ENCODE data around the gene GCNT2.

Gene GCNT2

DNA sequence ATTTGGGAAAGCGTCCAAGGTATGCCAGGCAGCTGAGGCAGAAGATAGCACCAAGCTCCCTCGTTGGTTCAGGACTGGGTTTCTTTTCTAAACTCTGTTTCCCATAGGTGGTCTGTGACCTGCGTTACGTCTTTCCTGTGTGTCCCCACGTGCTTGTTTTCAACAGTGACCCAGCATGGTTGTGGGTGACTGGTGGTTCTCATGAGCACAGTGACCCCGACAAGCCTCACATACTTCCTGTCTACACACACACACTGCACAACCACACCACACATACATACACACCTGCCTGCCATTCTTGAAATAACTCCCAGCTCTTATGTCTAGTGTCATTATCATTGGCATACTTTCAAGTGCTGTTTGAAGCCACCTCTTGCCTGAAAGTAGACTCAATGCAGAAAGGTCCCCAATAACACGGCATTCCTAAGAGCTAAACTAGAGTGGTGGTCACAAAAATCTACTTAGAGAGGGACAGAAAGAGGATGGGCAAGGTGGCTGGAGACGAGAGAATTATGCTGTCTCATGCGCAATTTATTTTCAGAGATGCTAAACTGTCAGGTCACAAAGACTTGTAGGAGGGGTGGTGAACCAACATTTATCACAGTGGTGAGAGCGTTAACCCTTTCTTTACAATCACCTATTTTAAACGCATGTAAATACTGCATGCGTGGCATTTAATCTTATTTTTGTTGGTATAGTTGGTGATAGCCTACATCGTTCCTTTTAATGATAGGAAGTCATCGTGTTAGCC lies 66.7 kb downstream of the GCNT2 start:
- Histone ChIP-seq H4K20me1 (ENCODE audit: insufficient read depth, low read length) (no peaks in the 10 kb centered on the region), H2AFZ (ENCODE audit: low read length) (no peak overlapping the region), H3K4me1 (ENCODE audit: insufficient read depth, low read length, severe bottlenecking) (peaks cover 21% of the 10 kb centered on the region), H3K36me3 (ENCODE audit: insufficient read depth, low read length) (peaks cover 11% of the 10 kb centered on the region; the same call in 1 of the 2 replicates), H3K9me2 (ENCODE audit: low read depth, low read length) (no peaks in the 10 kb centered on the region), H3K27me3 (ENCODE audit: insufficient read depth, low read length) (no peaks in the 10 kb centered on the region), H3K9me3 (ENCODE audit: low read length) (no peaks in the 10 kb centered on the region), H3K4me2 (ENCODE audit: low read length) (no peak overlapping the region; the same call in 1 of the 2 replicates), H3K27ac (ENCODE audit: low read depth, low read length, poor library complexity, severe bottlenecking) (no peak overlapping the region), H3F3A (ENCODE audit: insufficient read depth, low read length) (no peaks in the 10 kb centered on the region), H3K9ac (ENCODE audit: low read length) (no peak overlapping the region), H3K4me3 (ENCODE audit: low read depth, low read length, poor library complexity, severe bottlenecking) (no peak overlapping the region), H3K79me2 (ENCODE audit: insufficient read depth, low read length) (peaks cover under 1% of the 10 kb centered on the region; the same call in 1 of the 2 replicates)
- no peak for TF ChIP-seq EZH2 (IDR thresholded peaks at IDR 0.05; ENCODE audit: borderline replicate concordance, low read length)
- no peak for TF ChIP-seq CTCF (IDR thresholded peaks at IDR 0.05; ENCODE audit: low read length)

DNA sequence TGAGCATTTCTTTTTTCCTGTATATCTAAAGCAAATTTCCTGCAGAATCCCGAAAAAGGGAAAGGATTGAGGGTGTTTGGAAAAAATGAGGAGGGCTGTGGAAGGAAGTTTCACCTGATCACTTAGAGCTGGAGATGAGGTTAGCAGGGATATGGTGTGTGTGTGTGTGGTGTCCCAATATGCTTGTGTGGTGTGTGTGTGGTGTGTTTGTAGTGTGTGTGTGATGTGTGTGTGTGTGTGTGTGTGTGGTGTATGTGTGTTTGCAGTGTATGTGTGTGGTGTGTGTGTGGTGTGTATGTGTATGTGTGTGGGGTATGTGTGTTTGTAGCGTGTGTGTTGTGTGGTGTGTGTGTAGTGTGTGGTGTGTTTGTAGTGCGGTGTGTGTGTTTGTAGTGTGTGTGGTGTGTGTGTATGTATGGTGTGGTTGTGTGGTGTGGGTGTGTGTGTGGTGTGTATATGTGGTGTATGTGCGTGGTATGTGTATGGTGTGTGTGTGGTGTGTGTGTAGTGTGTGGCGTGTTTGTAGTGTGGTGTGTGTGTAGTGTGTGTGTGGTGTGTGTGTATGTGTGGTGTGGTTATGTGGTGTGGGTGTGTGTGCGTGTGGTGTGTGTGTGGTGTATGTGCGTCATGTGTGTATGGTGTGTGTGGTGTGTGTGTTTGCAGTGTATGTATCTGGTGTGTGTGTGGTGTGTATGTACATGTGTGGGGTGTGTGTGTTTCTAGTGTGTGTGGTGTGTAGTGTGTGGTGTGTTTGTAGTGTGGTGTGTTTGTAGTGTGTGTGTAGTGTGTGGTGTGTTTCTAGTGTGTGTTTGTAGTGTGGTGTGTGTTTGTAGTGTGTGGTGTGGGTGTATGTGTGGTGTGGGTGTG lies 67.6 kb downstream of the GCNT2 start:
- no peaks in the 10 kb centered on the region for H3K9me3 ChIP-seq (ENCODE audit: low read length)
- no peaks in the 10 kb centered on the region for H4K20me1 ChIP-seq (ENCODE audit: insufficient read depth, low read length)
- H3K4me1 ChIP-seq (ENCODE audit: insufficient read depth, low read length, severe bottlenecking): peaks cover 27% of the 10 kb centered on the region
- no peaks in the 10 kb centered on the region for H3F3A ChIP-seq (ENCODE audit: insufficient read depth, low read length)
- H3K36me3 ChIP-seq (ENCODE audit: insufficient read depth, low read length): peaks cover 13% of the 10 kb centered on the region; the same call in 1 of the 2 replicates
- H3K9ac ChIP-seq (ENCODE audit: low read length): no peak overlapping the region
- H3K79me2 ChIP-seq (ENCODE audit: insufficient read depth, low read length): peaks cover 4% of the 10 kb centered on the region; the same call in 1 of the 2 replicates
- no peak overlapping the region for H3K4me3 ChIP-seq (ENCODE audit: low read depth, low read length, poor library complexity, severe bottlenecking)
- H3K27ac ChIP-seq (ENCODE audit: low read depth, low read length, poor library complexity, severe bottlenecking): no peak overlapping the region
- no peak for TF ChIP-seq CTCF (IDR thresholded peaks at IDR 0.05; ENCODE audit: low read length)
- no peak for TF ChIP-seq EZH2 (IDR thresholded peaks at IDR 0.05; ENCODE audit: borderline replicate concordance, low read length)
- H2AFZ ChIP-seq (ENCODE audit: low read length): no peak overlapping the region
- H3K4me2 ChIP-seq (ENCODE audit: low read length): no peak overlapping the region
- H3K27me3 ChIP-seq (ENCODE audit: insufficient read depth, low read length): no peaks in the 10 kb centered on the region
- no peaks in the 10 kb centered on the region for H3K9me2 ChIP-seq (ENCODE audit: low read depth, low read length)

DNA sequence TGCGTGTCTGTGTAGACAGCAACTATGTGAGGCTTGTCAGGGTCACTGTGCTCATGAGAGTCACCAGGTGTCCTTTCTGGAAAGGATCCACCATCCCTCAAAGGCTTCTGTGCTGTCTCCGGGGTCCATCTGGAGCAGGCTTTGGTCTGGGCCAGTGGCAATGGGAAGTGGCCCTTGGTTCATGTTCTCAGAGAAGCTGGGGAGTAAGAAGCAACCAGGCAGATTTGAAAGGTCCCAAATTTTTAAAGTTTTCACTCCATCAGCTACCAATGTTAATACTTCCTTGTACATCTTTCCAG lies 68.2 kb downstream of the GCNT2 start:
- Histone ChIP-seq H4K20me1 (ENCODE audit: insufficient read depth, low read length) (no peaks in the 10 kb centered on the region), H3K4me3 (ENCODE audit: low read depth, low read length, poor library complexity, severe bottlenecking) (no peak overlapping the region), H3K4me1 (ENCODE audit: insufficient read depth, low read length, severe bottlenecking) (peaks cover 32% of the 10 kb centered on the region), H3K4me2 (ENCODE audit: low read length) (no peak overlapping the region), H3K79me2 (ENCODE audit: insufficient read depth, low read length) (peaks cover 5% of the 10 kb centered on the region; the same call in 1 of the 2 replicates), H2AFZ (ENCODE audit: low read length) (no peak overlapping the region), H3K9me2 (ENCODE audit: low read depth, low read length) (no peaks in the 10 kb centered on the region), H3K9ac (ENCODE audit: low read length) (no peak overlapping the region), H3K9me3 (ENCODE audit: low read length) (no peaks in the 10 kb centered on the region), H3K27me3 (ENCODE audit: insufficient read depth, low read length) (no peaks in the 10 kb centered on the region), H3F3A (ENCODE audit: insufficient read depth, low read length) (no peaks in the 10 kb centered on the region), H3K36me3 (ENCODE audit: insufficient read depth, low read length) (peaks cover 15% of the 10 kb centered on the region; the same call in 1 of the 2 replicates), H3K27ac (ENCODE audit: low read depth, low read length, poor library complexity, severe bottlenecking) (no peak overlapping the region)
- TF ChIP-seq CTCF (IDR thresholded peaks at IDR 0.05; ENCODE audit: low read length): no peak
- TF ChIP-seq EZH2 (IDR thresholded peaks at IDR 0.05; ENCODE audit: borderline replicate concordance, low read length): no peak
